NCI-H510A (cell line): ENCODE measurements around the gene PTCD2.

Experiments used
- DNase-seq: peaks from one replicate; lab custom pipeline; 2025; lab: John Stamatoyannopoulos, UW

PTCD2 gene

DNA sequence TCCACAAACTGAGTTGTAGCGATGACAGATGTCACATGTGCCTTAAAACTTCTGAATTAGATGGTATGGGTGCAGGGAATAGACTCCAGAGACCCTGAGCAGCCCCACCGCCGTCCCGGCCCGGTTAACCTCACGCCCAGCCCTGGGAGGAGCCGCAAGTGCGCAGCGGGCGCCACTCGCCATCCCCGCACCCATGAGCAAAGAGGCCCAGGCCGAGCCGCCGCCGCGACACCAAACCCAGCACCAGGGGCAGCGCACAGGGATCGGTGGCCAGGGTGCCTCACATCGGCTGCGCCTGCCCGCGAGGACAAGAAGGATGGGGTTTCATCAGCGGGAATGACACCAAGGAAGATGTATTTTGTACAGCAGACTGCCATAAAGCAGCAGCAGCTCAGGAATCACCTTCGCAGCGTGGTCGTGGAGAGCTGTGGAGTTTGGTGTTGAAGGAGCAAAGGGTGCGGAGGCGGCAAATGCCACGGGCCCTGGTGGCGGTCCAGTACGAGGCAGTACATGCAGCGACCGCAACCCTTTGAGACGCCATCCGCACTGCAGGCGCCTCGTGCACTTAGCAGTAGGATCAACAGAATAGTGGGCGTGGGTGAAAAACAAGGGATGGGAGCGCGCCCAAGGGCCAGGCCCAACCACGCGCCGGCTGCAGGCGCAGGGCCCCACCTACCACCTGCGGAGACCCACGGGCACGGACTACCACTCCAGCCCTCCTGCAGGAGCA is 97.3 kb downstream of the PTCD2 start:
- no peak for DNase-seq
